K562 (cell line): ENCODE measurements around the gene HGF. TPM values are rescaled to one million over a fixed set of nuclear protein-coding genes. Genes with fewer than 3 reads are reported as not detected.

ENCODE experiments used
- ATAC-seq: fragments of 200-7000 bp; cut with Tn5 transposase; 3 replicates; pipeline ENCODE4 v1.9.1; 2020; ENCODE audit warnings: moderate library complexity
- BruUV-seq: library from RNA; stranded (reverse); fragments of 400-500 nt; replicated peaks from 2 replicates; lab custom pipeline; 2021; lab: Mats Ljungman, UMichigan
- CTCF ChIA-PET: fragments of 300-600 bp; formaldehyde crosslinking; extraction: SDS; loops from one replicate; lab custom pipeline; 2021; ENCODE audit warnings: low intra/inter-chr PET ratio; lab: Yijun Ruan, JAX
- POLR2A ChIA-PET: fragments of 300-600, 350-650 bp; sonication (Branson Sonifier 250); formaldehyde crosslinking; extraction: SDS; loops from one replicate; lab custom pipeline; 2021; ENCODE audit warnings: antibody characterized with exemption, inconsistent platforms; lab: Yijun Ruan, JAX
- DNase-seq, 4 experiments: peaks; one replicate each; pipeline versions ENCODE4 v3.0.0 to v3.0.0-alpha.2; 2011 to 2018; ENCODE audit warnings: low spot score in 3 of 4, mixed read lengths in 3 of 4; ENCODE audit errors: extremely low read depth in 1 of 4
- FAIRE-seq: peaks from 2 replicates; lab custom pipeline; 2011; peaks lifted over from hg19 to GRCh38; lab: Jason Lieb, UNC
- H2AFZ ChIP-seq: 2 replicates; pipeline ENCODE4 v1.6.0; 2011; ENCODE audit warnings: low read depth, low read length, control low read depth, inconsistent platforms
- H3K27ac ChIP-seq: fragments of 200-600 bp; 3 replicates; pipeline ENCODE4 v1.8.0; 2011; ENCODE audit warnings: low read depth, mild to moderate bottlenecking, control low read depth, inconsistent platforms, low read length, moderate library complexity, mixed read lengths; ENCODE audit errors: extremely low read depth
- H3K27me3 ChIP-seq, 2 experiments: fragments of 300-600 bp in 1 of 2; 2 replicates in 1 of 2; 3 replicates in 1 of 2; pipeline versions ENCODE4 v1.6.0 to v1.8.0; 2011; ENCODE audit warnings: inconsistent platforms in 2 of 2, low read length in 2 of 2, mild to moderate bottlenecking in 1 of 2, mixed read lengths in 1 of 2, moderate library complexity in 1 of 2; ENCODE audit not compliant: control insufficient read depth in 2 of 2, insufficient read depth in 2 of 2
- H3K36me3 ChIP-seq: fragments of 300-600 bp; 3 replicates; pipeline ENCODE4 v1.8.0; 2011; ENCODE audit warnings: mild to moderate bottlenecking, low read length, inconsistent platforms; ENCODE audit not compliant: control insufficient read depth, insufficient read depth
- H3K4me1 ChIP-seq, 2 experiments: fragments of 200-600 bp in 1 of 2; replicated peaks in 1 of 2; 2 replicates in 1 of 2; 3 replicates in 1 of 2; pipeline versions ENCODE4 v1.5.1 to v1.8.0; 2011; ENCODE audit warnings: inconsistent platforms in 2 of 2, low read length in 2 of 2, mild to moderate bottlenecking in 1 of 2, mixed read lengths in 1 of 2, moderate library complexity in 1 of 2; ENCODE audit not compliant: control insufficient read depth in 2 of 2, insufficient read depth in 2 of 2
- H3K4me2 ChIP-seq: 2 replicates; pipeline ENCODE4 v1.6.1; 2011; ENCODE audit warnings: low read length, control low read depth, inconsistent platforms, mixed read lengths; ENCODE audit not compliant: insufficient read depth
- H3K4me3 ChIP-seq: fragments of 200-600 bp; sonication (generic), shearing (Covaris generic); 2 replicates; pipeline ENCODE4 v1.5.1; 2016; ENCODE audit warnings: control low read depth, inconsistent platforms
- H3K79me2 ChIP-seq: fragments of 200-600 bp; 3 replicates; pipeline ENCODE4 v1.8.0; 2011; ENCODE audit warnings: low read length, inconsistent platforms; ENCODE audit not compliant: control insufficient read depth, insufficient read depth
- H3K9ac ChIP-seq, 2 experiments: 2 replicates each; pipeline versions ENCODE4 v1.6.0 to v1.6.1; 2011; ENCODE audit warnings: low read depth in 2 of 2, low read length in 2 of 2, control low read depth in 1 of 2, inconsistent platforms in 1 of 2, mild to moderate bottlenecking in 1 of 2, mixed read lengths in 1 of 2; ENCODE audit not compliant: insufficient read depth in 1 of 2
- H3K9me1 ChIP-seq: one replicate; pipeline ENCODE4 v1.6.0; 2011; ENCODE audit warnings: inconsistent platforms, mild to moderate bottlenecking, low read length, moderate library complexity; ENCODE audit not compliant: control insufficient read depth, insufficient read depth
- H3K9me3 ChIP-seq: replicated peaks from 2 replicates; pipeline ENCODE4 v1.5.1; 2011; ENCODE audit warnings: low read depth, low read length, inconsistent platforms; ENCODE audit not compliant: control insufficient read depth, insufficient read depth
- H4K20me1 ChIP-seq: replicated peaks from 2 replicates; pipeline ENCODE4 v1.6.1; 2011; ENCODE audit warnings: low read length, inconsistent platforms, mixed read lengths; ENCODE audit not compliant: control insufficient read depth, insufficient read depth
- ATF7 ChIP-seq: fragments of 450-650 bp; IDR thresholded peaks from 2 replicates; pipeline ENCODE4 v1.7.1; 2014; ENCODE audit warnings: mild to moderate bottlenecking, moderate library complexity
- C11orf30 ChIP-seq: fragments of 450-650 bp; IDR thresholded peaks from 2 replicates; pipeline ENCODE4 v1.6.1; 2016; ENCODE audit warnings: low read depth, mild to moderate bottlenecking
- CBX8 ChIP-seq: fragments of 200-600 bp; sonication (generic); IDR thresholded peaks from 2 replicates; pipeline ENCODE4 v1.6.1; 2012; ENCODE audit warnings: borderline replicate concordance, mixed run types, low read depth, mild to moderate bottlenecking, moderate library complexity, mixed read lengths, low read length, control low read depth, inconsistent platforms; ENCODE audit not compliant: poor library complexity, severe bottlenecking; ENCODE audit errors: extremely low read depth
- CSDE1 ChIP-seq, 2 experiments: fragments of 450-650 bp; IDR thresholded peaks; 2 replicates each; pipeline ENCODE4 v1.6.1; 2016; ENCODE audit warnings: mild to moderate bottlenecking in 1 of 2
- FIP1L1 ChIP-seq: fragments of 200-400 bp; formaldehyde crosslinking; IDR thresholded peaks from 2 replicates; pipeline ENCODE4 v1.6.1; 2018; ENCODE audit warnings: mild to moderate bottlenecking, low read depth, low read length; ENCODE audit not compliant: poor library complexity, severe bottlenecking
- FOS ChIP-seq: IDR thresholded peaks from 3 replicates; pipeline ENCODE4 v1.6.1; 2011; ENCODE audit not compliant: insufficient read length; ENCODE audit errors: extremely low read depth
- MAFF ChIP-seq: IDR thresholded peaks from 2 replicates; pipeline ENCODE4 v1.6.1; 2012; ENCODE audit warnings: low read length, improper control_type of control experiment
- MAFK ChIP-seq: IDR thresholded peaks from 2 replicates; pipeline ENCODE4 v1.6.1; 2011; ENCODE audit warnings: low read length, improper control_type of control experiment
- MAZ ChIP-seq, 2 experiments: fragments of 450-650 bp in 1 of 2; sonication (generic) in 1 of 2; formaldehyde crosslinking; IDR thresholded peaks in 1 of 2; conservative IDR thresholded peaks in 1 of 2; 2 replicates each; pipeline versions ENCODE4 v1.4.0 to v1.5.0; 2020; ENCODE audit warnings: mild to moderate bottlenecking in 1 of 2, missing genetic modification reagents in 1 of 2
- NUFIP1 ChIP-seq: fragments of 450-650 bp; IDR thresholded peaks from 2 replicates; pipeline ENCODE4 v1.6.1; 2018; ENCODE audit not compliant: partially characterized antibody
- PML ChIP-seq: IDR thresholded peaks from 2 replicates; pipeline ENCODE4 v1.6.1; 2012; ENCODE audit warnings: low read length, inconsistent platforms
- PTTG1 ChIP-seq: fragments of 450-650 bp; IDR thresholded peaks from 2 replicates; pipeline ENCODE4 v1.6.1; 2016; ENCODE audit warnings: low read depth, mild to moderate bottlenecking, missing genetic modification characterization, missing compliant biosample characterization
- PYGO2 ChIP-seq: fragments of 450-650 bp; IDR thresholded peaks from 2 replicates; pipeline ENCODE4 v1.6.1; 2016; ENCODE audit warnings: mild to moderate bottlenecking, missing genetic modification characterization, moderate library complexity, missing compliant biosample characterization
- RBM22 ChIP-seq: fragments of 200-400 bp; formaldehyde crosslinking; IDR thresholded peaks from 2 replicates; pipeline ENCODE4 v1.6.1; 2018; ENCODE audit warnings: low read length, low read depth; ENCODE audit not compliant: poor library complexity, severe bottlenecking
- RCOR1 ChIP-seq, 2 experiments: IDR thresholded peaks; 2 replicates each; pipeline ENCODE4 v1.6.1; 2012; ENCODE audit warnings: low read depth in 2 of 2, low read length in 2 of 2, borderline replicate concordance in 1 of 2, improper control_type of control experiment in 1 of 2
- SRSF1 ChIP-seq: fragments of 200-400 bp; formaldehyde crosslinking; IDR thresholded peaks from 2 replicates; pipeline ENCODE4 v1.6.1; 2017; ENCODE audit warnings: mild to moderate bottlenecking, low read depth, low read length, moderate library complexity
- SRSF9 ChIP-seq: fragments of 200-400 bp; formaldehyde crosslinking; IDR thresholded peaks from 2 replicates; pipeline ENCODE4 v1.6.1; 2017; ENCODE audit warnings: low read depth, low read length, borderline replicate concordance
- ZNF316 ChIP-seq: fragments of 450-650 bp; IDR thresholded peaks from 2 replicates; pipeline ENCODE4 v1.6.1; 2016
- WGBS: fragments of 100-300 bp; shearing (Covaris generic); methylation state at CpG from one replicate; pipeline ENCODE4 v1.1.6; 2016; ENCODE audit warnings: low coverage, mixed read lengths; ENCODE audit not compliant: insufficient coverage; ENCODE audit errors: missing lambda C conversion rate; 5-methylcytosine and 5-hydroxymethylcytosine counted together
- in situ Hi-C: fragments of 300-500 bp; cut with MboI; formaldehyde crosslinking; loops from 4 replicates; pipeline ENCODE4 v1.15.0; 2018; ENCODE audit warnings: inconsistent platforms, mixed read lengths
- intact Hi-C: fragments of 100-400 bp; cut with micrococcal nuclease; formaldehyde crosslinking; loops from 2 replicates; pipeline ENCODE4 v1.14.2; 2022
- polyA plus RNA-seq, 8 experiments: library from polyadenylated mRNA; depleted of rRNA in 4 of 8; stranded (reverse) in 5 of 8; unstranded in 3 of 8; fragments of >200 nt; fragmentation: Nextera tagmentation in 2 of 8; fragmentation: Illumina TruSeq in 1 of 8; extraction: Ambion mirVana in 2 of 8; extraction: Trizol in 1 of 8; gene quantifications; 2 replicates each; pipeline versions ENCODE4 v1.2.1 to v1.2.3, GENCODE V29; 2011 to 2014; ENCODE audit warnings: inconsistent platforms in 1 of 8, missing spikeins in 1 of 8
- total RNA-seq, 7 experiments: library from RNA; depleted of rRNA in 6 of 7; stranded (reverse); fragments of >200 nt in 6 of 7; fragmentation: Illumina TruSeq in 2 of 7; extraction: Trizol in 2 of 7; gene quantifications; 2 replicates each; pipeline versions ENCODE4 v1.2.1 to v1.2.3, GENCODE V29; 2011 to 2021; ENCODE audit warnings: low replicate concordance in 1 of 7
- TF ChIP-seq, protein P1 (sequence below): IDR thresholded peaks from 2 replicates; pipeline ENCODE4 v1.6.1; 2016; ENCODE audit warnings: missing genetic modification characterization, missing compliant biosample characterization
- TF ChIP-seq, protein P2 (sequence below): sonication (generic); formaldehyde crosslinking; IDR thresholded peaks from 2 replicates; pipeline ENCODE4 v1.8.0; 2022; ENCODE audit warnings: mild to moderate bottlenecking, missing genetic modification reagents, borderline replicate concordance

Gene HGF
- total and polyA plus RNA-seq, 9 of the 15 experiments (the other 6 are each of a cell fraction or from before 2014, with no cell fraction given), result 0.02 TPM; not detected in 8

DNA sequence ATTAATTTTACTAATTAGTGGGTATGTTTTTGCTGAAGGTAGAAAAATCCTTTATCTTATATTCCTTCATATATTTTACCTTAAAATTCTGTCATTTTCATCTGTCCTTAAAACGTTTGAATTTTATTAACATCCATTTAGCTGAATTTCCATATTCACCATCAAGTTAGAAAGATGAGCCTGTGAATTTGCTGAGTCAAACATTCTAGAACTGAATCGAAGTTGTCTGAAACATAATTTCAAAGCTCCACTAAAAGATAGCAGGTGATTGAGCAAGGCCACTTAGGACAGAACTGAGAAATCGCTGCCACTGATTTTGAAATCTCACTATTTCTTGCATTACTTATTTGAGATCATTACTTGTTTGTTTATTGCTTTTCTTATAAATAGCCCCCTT, 17.5 kb downstream of the HGF start:
- no peaks in the 10 kb centered on the region for H4K20me1 ChIP-seq
- no peak overlapping the region for H2AFZ ChIP-seq
- no peaks in the 10 kb centered on the region for H3K79me2 ChIP-seq
- H3K4me3 ChIP-seq, result no peak overlapping the region
- TF ChIP-seq SRSF9 (no peak), MAFF (peak; percentile 60; the same call in 1 of the 2 replicates), C11orf30 (0 out of 2 replicates have a peak, but pooled peaks have one; percentile 17), MAFK (peak; percentile 45; the same call in 1 of the 2 replicates), PML (no peak), PTTG1 (tag) (no peak), PYGO2 (tag) (no peak), CSDE1 (IDR thresholded peaks at IDR 0.05) (no peak), FOS (no peak), ATF7 (no peak), SRSF1 (no peak), FIP1L1 (no peak), RCOR1 (IDR thresholded peaks at IDR 0.05; ENCODE audit: borderline replicate concordance in 1 of 2, low read depth in 2 of 2, low read length in 2 of 2) (no peak), NUFIP1 (no peak), RBM22 (no peak), MAZ (CRISPR knock-in tag; conservative IDR thresholded peaks at IDR 0.05 in 1 of 2, IDR thresholded peaks at IDR 0.05 in 1 of 2) (no peak), ZNF316 (peak; percentile 53; the same call in 1 of the 2 replicates), CBX8 (no peak)
- TF ChIP-seq, protein P1, sequence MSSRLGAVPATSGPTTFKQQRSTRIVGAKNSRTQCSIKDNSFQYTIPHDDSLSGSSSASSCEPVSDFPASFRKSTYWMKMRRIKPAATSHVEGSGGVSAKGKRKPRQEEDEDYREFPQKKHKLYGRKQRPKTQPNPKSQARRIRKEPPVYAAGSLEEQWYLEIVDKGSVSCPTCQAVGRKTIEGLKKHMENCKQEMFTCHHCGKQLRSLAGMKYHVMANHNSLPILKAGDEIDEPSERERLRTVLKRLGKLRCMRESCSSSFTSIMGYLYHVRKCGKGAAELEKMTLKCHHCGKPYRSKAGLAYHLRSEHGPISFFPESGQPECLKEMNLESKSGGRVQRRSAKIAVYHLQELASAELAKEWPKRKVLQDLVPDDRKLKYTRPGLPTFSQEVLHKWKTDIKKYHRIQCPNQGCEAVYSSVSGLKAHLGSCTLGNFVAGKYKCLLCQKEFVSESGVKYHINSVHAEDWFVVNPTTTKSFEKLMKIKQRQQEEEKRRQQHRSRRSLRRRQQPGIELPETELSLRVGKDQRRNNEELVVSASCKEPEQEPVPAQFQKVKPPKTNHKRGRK, result no peak
- TF ChIP-seq, protein P2, sequence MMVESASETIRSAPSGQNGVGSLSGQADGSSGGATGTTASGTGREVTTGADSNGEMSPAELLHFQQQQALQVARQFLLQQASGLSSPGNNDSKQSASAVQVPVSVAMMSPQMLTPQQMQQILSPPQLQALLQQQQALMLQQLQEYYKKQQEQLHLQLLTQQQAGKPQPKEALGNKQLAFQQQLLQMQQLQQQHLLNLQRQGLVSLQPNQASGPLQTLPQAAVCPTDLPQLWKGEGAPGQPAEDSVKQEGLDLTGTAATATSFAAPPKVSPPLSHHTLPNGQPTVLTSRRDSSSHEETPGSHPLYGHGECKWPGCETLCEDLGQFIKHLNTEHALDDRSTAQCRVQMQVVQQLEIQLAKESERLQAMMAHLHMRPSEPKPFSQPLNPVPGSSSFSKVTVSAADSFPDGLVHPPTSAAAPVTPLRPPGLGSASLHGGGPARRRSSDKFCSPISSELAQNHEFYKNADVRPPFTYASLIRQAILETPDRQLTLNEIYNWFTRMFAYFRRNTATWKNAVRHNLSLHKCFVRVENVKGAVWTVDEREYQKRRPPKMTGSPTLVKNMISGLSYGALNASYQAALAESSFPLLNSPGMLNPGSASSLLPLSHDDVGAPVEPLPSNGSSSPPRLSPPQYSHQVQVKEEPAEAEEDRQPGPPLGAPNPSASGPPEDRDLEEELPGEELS (CRISPR knock-in tag), result no peak
- TF ChIP-seq, all 486 proteins: peak for 4
- POLR2A ChIA-PET, result no interaction called here
- H3K9me1 ChIP-seq, result no peaks in the 10 kb centered on the region
- peaks cover 2% of the 10 kb centered on the region for H3K9me3 ChIP-seq
- in situ Hi-C loops, result no loop called here
- FAIRE-seq (no peak), ATAC-seq (no peak), DNase-seq (no peak)
- no peak overlapping the region for H3K4me2 ChIP-seq
- intact Hi-C loops, result no loop called here
- CTCF ChIA-PET, result no interaction called here
- WGBS, result 3% methylated on average over 3 of the region's 3 CpGs
- BruUV-seq, result no TSS peak
- no peaks in the 10 kb centered on the region for H3K36me3 ChIP-seq
- no peaks in the 10 kb centered on the region for H3K4me1 ChIP-seq
- H3K27me3 ChIP-seq, result no peaks in the 10 kb centered on the region
- no peak overlapping the region for H3K27ac ChIP-seq
- H3K9ac ChIP-seq, result no peak overlapping the region
